GM20431 (cell line): ENCODE results near the gene ACO1.
"Not testable (repeated sequence)": the region's sequence is repeated elsewhere in the genome, so short reads cannot be mapped to it uniquely, and the experiment has no call there.

ENCODE experiments used
- in situ Hi-C: fragments of 300-500 bp; cut with MseI, MboI; formaldehyde crosslinking; loops from one replicate; pipeline ENCODE4 v1.15.0; 2020; ENCODE audit warnings: low sequenced_read_pairs; ENCODE audit not compliant: unreplicated experiment

ACO1 gene

GRCh38 chr9:32384364-32385151 is at the start of gene ACO1:
Gene ACO1 (plus strand): TSS chr9:32384643. CDS start chr9:32405507, 20,864 bp downstream.
- in situ Hi-C loops, result loop anchor here (5.0 to 25.0 kb wide), 2 partner anchors 193 to 578 kb away; no protein-coding TSS in a partner anchor

- in situ Hi-C loops, result no loop called here
Measured at GRCh38 chr9:32334916-32335895, 49.2 kb upstream of the ACO1 start.

GRCh38 chr9:32339424-32339823 is 45.0 kb upstream of the ACO1 start:
- in situ Hi-C loops, result no loop called here

GRCh38 chr9:32340361-32340760 is 44.1 kb upstream of the ACO1 start:
- in situ Hi-C loops, result no loop called here

GRCh38 chr9:32344551-32345182 is 39.8 kb upstream of the ACO1 start:
- in situ Hi-C loops, result no loop called here

- in situ Hi-C loops, result no loop called here
Measured at GRCh38 chr9:32345243-32345642, 39.2 kb upstream of the ACO1 start.

- in situ Hi-C loops, result no loop called here
Measured at GRCh38 chr9:32347571-32347970, 36.9 kb upstream of the ACO1 start.

- in situ Hi-C loops, result no loop called here
Measured at GRCh38 chr9:32348106-32348695, 36.2 kb upstream of the ACO1 start.

- in situ Hi-C loops, result no loop called here
Measured at GRCh38 chr9:32349013-32349412, 35.4 kb upstream of the ACO1 start.

- in situ Hi-C loops, result no loop called here
Measured at GRCh38 chr9:32350682-32351081, 33.8 kb upstream of the ACO1 start.

- in situ Hi-C loops, result no loop called here
Measured at GRCh38 chr9:32351845-32352244, 32.6 kb upstream of the ACO1 start.

GRCh38 chr9:32353476-32353875 is 31.0 kb upstream of the ACO1 start:
- in situ Hi-C loops, result not testable (repeated sequence)

GRCh38 chr9:32359452-32359851 is 25.0 kb upstream of the ACO1 start:
- in situ Hi-C loops, result no loop called here

- in situ Hi-C loops, result no loop called here
Measured at GRCh38 chr9:32360983-32361673, 23.3 kb upstream of the ACO1 start.

- in situ Hi-C loops, result no loop called here
Measured at GRCh38 chr9:32371279-32371678, 13.2 kb upstream of the ACO1 start.

- in situ Hi-C loops, result no loop called here
Measured at GRCh38 chr9:32371679-32372078, 12.8 kb upstream of the ACO1 start.

- in situ Hi-C loops, result loop anchor here (25.0 kb wide), 1 partner anchor 586 kb away; no protein-coding TSS in a partner anchor
Measured at GRCh38 chr9:32376285-32376684, 8.2 kb upstream of the ACO1 start.

- in situ Hi-C loops, result loop anchor here (25.0 kb wide), 1 partner anchor 584 kb away; no protein-coding TSS in a partner anchor
Measured at GRCh38 chr9:32378496-32378895, 5.9 kb upstream of the ACO1 start.

- in situ Hi-C loops, result loop anchor here (25.0 kb wide), 1 partner anchor 583 kb away; no protein-coding TSS in a partner anchor
Measured at GRCh38 chr9:32378993-32379729, 5.3 kb upstream of the ACO1 start.
